ENCODE measurements around the gene SHC2.

DNA sequence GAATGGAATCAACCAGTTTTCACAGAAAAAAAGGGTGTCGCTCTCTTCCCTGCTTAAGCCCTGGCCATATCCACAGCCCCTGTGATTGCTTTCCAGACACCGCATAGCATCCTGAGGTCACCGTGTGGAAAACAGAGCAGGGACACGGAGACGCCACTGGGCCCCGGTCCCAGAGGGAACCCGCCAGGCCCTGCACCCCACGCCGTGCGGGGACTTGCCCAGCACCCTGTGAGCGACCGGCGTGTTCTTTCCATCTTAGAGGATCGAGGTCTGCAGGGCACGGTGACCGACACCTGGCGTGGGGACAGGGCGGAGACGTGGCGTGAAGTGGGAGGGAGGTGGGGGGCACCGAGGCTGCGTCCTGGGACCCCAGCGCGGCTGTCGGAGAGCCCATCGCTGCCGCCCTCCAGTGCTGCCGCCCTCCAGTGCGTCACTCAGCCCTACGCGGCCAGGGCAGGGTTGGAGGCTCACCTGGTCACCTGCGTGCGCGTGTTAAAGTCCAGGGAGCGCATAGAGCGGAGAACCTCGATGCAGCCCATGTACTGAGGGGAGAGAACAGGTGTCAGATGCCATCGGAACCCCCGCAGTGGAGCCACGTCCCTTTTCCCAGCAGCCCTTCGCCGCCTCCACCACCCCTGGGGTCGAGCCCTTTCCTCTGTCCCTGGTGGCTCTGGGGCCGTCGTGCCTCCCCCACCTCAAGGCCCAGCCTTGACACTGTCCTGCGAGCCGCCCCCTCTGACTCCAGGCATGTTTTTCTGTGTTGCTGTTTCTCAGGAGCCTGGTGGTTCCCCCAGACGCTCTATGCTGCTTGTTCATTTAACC is 20.2 kb downstream of the SHC2 start:
- TF ChIP-seq CTCF (IDR thresholded peaks at IDR 0.05) = no peak
- TF ChIP-seq POLR2A (IDR thresholded peaks at IDR 0.05) = no peak

Data from stomach (tissue), 4 donors.